H1 (cell line): ENCODE measurements around the gene GARIN3. TPM values are rescaled to one million over a fixed set of nuclear protein-coding genes. Genes with fewer than 3 reads are reported as not detected.

Experiments used
- CTCF ChIA-PET: fragments of 300-600 bp; sonication (Branson Sonifier 250); formaldehyde crosslinking; loops from one replicate; lab custom pipeline; 2021; ENCODE audit not compliant: partially characterized antibody; lab: Charles Lee
- POLR2A ChIA-PET: fragments of 300-600 bp; sonication (Branson Sonifier 250); formaldehyde crosslinking; loops from one replicate; lab custom pipeline; 2021; ENCODE audit warnings: inconsistent platforms; ENCODE audit not compliant: partially characterized antibody; lab: Charles Lee
- DNase-seq, 2 experiments: peaks; one replicate each; pipeline versions ENCODE4 v3.0.0 to v3.0.0-alpha.2; 2010 to 2022; ENCODE audit warnings: low spot score in 2 of 2, low read depth in 1 of 2, mixed read lengths in 1 of 2
- FAIRE-seq: peaks from 2 replicates; lab custom pipeline; 2011; peaks lifted over from hg19 to GRCh38; lab: Jason Lieb, UNC
- H2AFZ ChIP-seq: 2 replicates; pipeline ENCODE4 v1.8.1; 2012; ENCODE audit warnings: low read length, inconsistent platforms
- H2AK5ac ChIP-seq: 2 replicates; pipeline ENCODE4 v1.6.1; 2013; ENCODE audit warnings: low read depth, low read length
- H2BK120ac ChIP-seq: replicated peaks from 2 replicates; pipeline ENCODE3; 2013; ENCODE audit warnings: low read depth, low read length, inconsistent platforms
- H2BK12ac ChIP-seq: 2 replicates; pipeline ENCODE4 v1.6.1; 2013; ENCODE audit warnings: low read depth, low read length
- H2BK15ac ChIP-seq: 2 replicates; pipeline ENCODE4 v1.6.1; 2013; ENCODE audit warnings: low read length
- H2BK20ac ChIP-seq: 2 replicates; pipeline ENCODE4 v1.6.1; 2013; ENCODE audit warnings: low read length
- H2BK5ac ChIP-seq: 2 replicates; pipeline ENCODE4 v1.6.1; 2013; ENCODE audit warnings: low read depth, low read length
- H3K14ac ChIP-seq: 2 replicates; pipeline ENCODE4 v1.6.1; 2013; ENCODE audit warnings: inconsistent platforms; ENCODE audit not compliant: insufficient read length
- H3K18ac ChIP-seq: 2 replicates; pipeline ENCODE4 v1.6.1; 2013; ENCODE audit warnings: low read length; ENCODE audit errors: extremely low read depth
- H3K23ac ChIP-seq: 2 replicates; pipeline ENCODE4 v1.6.1; 2013; ENCODE audit warnings: inconsistent platforms; ENCODE audit not compliant: insufficient read length
- H3K23me2 ChIP-seq: 2 replicates; pipeline ENCODE4 v1.6.1; 2013; ENCODE audit warnings: low read depth, low read length
- H3K27ac ChIP-seq: 2 replicates; pipeline ENCODE4 v1.6.1; 2011; ENCODE audit warnings: low read depth, low read length, inconsistent platforms
- H3K27me3 ChIP-seq, 4 experiments: replicated peaks in 1 of 4; 1 replicate in 1 of 4; 2 replicates in 3 of 4; pipeline versions ENCODE4 v1.6.1 to v1.8.1; 2011 to 2013; ENCODE audit warnings: low read length in 3 of 4, mild to moderate bottlenecking in 3 of 4, inconsistent platforms in 2 of 4, mixed read lengths in 2 of 4, moderate library complexity in 1 of 4; ENCODE audit not compliant: control insufficient read depth in 3 of 4, insufficient read depth in 3 of 4; ENCODE audit errors: extremely low read depth in 1 of 4
- H3K36me3 ChIP-seq, 4 experiments: 2 replicates each; pipeline versions ENCODE4 v1.6.1 to v1.8.1; 2011 to 2013; ENCODE audit warnings: mild to moderate bottlenecking in 4 of 4, low read length in 3 of 4, moderate library complexity in 2 of 4, control low read depth in 1 of 4, inconsistent platforms in 1 of 4; ENCODE audit not compliant: insufficient read depth in 4 of 4, control insufficient read depth in 2 of 4
- H3K4ac ChIP-seq: replicated peaks from 2 replicates; pipeline ENCODE3; 2013; ENCODE audit warnings: low read length, low read depth, mixed read lengths, inconsistent platforms; ENCODE audit not compliant: insufficient read length
- H3K4me1 ChIP-seq, 4 experiments: replicated peaks in 1 of 4; 1 replicate in 1 of 4; 2 replicates in 3 of 4; pipeline versions ENCODE4 v1.6.1 to v1.8.1; 2011 to 2013; ENCODE audit warnings: low read length in 3 of 4, inconsistent platforms in 2 of 4, mixed read lengths in 1 of 4; ENCODE audit not compliant: insufficient read depth in 4 of 4, control insufficient read depth in 3 of 4
- H3K4me2 ChIP-seq, 2 experiments: 2 replicates each; pipeline versions ENCODE4 v1.6.1 to v1.8.1; 2011 to 2013; ENCODE audit warnings: low read depth in 2 of 2, low read length in 2 of 2, control low read depth in 1 of 2, inconsistent platforms in 1 of 2, mild to moderate bottlenecking in 1 of 2; ENCODE audit not compliant: insufficient read depth in 1 of 2
- H3K4me3 ChIP-seq, 4 experiments: fragments of 200-600, 300-600 bp in 1 of 4; sonication (generic), shearing (Covaris generic), sonication (Bioruptor Twin) in 1 of 4; 2 replicates each; pipeline versions ENCODE4 v1.5.1 to v1.8.1; 2011 to 2016; ENCODE audit warnings: low read length in 4 of 4, low read depth in 3 of 4, control low read depth in 2 of 4, inconsistent platforms in 2 of 4, mild to moderate bottlenecking in 2 of 4, mixed read lengths in 1 of 4, moderate library complexity in 1 of 4; ENCODE audit not compliant: insufficient read depth in 2 of 4; ENCODE audit errors: extremely low read depth in 1 of 4
- H3K56ac ChIP-seq: replicated peaks from 2 replicates; pipeline ENCODE3; 2013; ENCODE audit warnings: low read depth, mild to moderate bottlenecking, mixed read lengths, low read length, inconsistent platforms; ENCODE audit not compliant: insufficient read length
- H3K79me1 ChIP-seq: 2 replicates; pipeline ENCODE4 v1.6.1; 2013; ENCODE audit warnings: low read depth, low read length, control low read depth
- H3K79me2 ChIP-seq, 2 experiments: 2 replicates each; pipeline versions ENCODE4 v1.6.1 to v1.8.1; 2012 to 2013; ENCODE audit warnings: low read length in 2 of 2, mild to moderate bottlenecking in 2 of 2, inconsistent platforms in 1 of 2; ENCODE audit not compliant: insufficient read depth in 2 of 2, control insufficient read depth in 1 of 2
- H3K9ac ChIP-seq, 4 experiments: replicated peaks in 1 of 4; 1 replicate in 1 of 4; 2 replicates in 3 of 4; pipeline versions ENCODE4 v1.6.1 to v1.8.1; 2011 to 2013; ENCODE audit warnings: low read depth in 3 of 4, low read length in 3 of 4, control low read depth in 2 of 4, mild to moderate bottlenecking in 2 of 4, moderate library complexity in 2 of 4, inconsistent platforms in 1 of 4; ENCODE audit errors: extremely low read depth in 1 of 4
- H3K9me3 ChIP-seq, 2 experiments: 2 replicates each; pipeline versions ENCODE4 v1.6.1 to v1.8.1; 2012 to 2013; ENCODE audit warnings: mild to moderate bottlenecking in 2 of 2, moderate library complexity in 2 of 2, control low read depth in 1 of 2, inconsistent platforms in 1 of 2, low read depth in 1 of 2, low read length in 1 of 2, mixed read lengths in 1 of 2; ENCODE audit not compliant: insufficient read depth in 2 of 2
- H4K20me1 ChIP-seq, 2 experiments: replicated peaks in 1 of 2; 2 replicates each; pipeline versions ENCODE3 to v1.8.1; 2011 to 2013; ENCODE audit warnings: inconsistent platforms in 2 of 2, low read length in 2 of 2, mild to moderate bottlenecking in 1 of 2; ENCODE audit not compliant: insufficient read depth in 2 of 2, control insufficient read depth in 1 of 2
- H4K5ac ChIP-seq: 2 replicates; pipeline ENCODE4 v1.6.1; 2013; ENCODE audit warnings: low read length, low read depth, mixed read lengths, inconsistent platforms; ENCODE audit not compliant: insufficient read length
- H4K8ac ChIP-seq: 2 replicates; pipeline ENCODE4 v1.8.0; 2013; ENCODE audit warnings: mild to moderate bottlenecking, moderate library complexity, low read length, inconsistent platforms; ENCODE audit not compliant: insufficient read depth; ENCODE audit errors: extremely low read depth
- H4K91ac ChIP-seq: replicated peaks from 2 replicates; pipeline ENCODE3; 2013; ENCODE audit warnings: low read length, mixed read lengths, inconsistent platforms; ENCODE audit not compliant: insufficient read length
- SIX5 ChIP-seq: IDR thresholded peaks from 2 replicates; pipeline ENCODE4 v1.6.1; 2011; ENCODE audit warnings: mild to moderate bottlenecking, low read depth, low read length
- WGBS, 2 experiments: shearing (Covaris generic) in 1 of 2; methylation state at CpG; one replicate each; pipeline versions ENCODE4 v1.1.6 to v1.1.7; 2013 to 2015; ENCODE audit warnings: low lambda C conversion rate in 2 of 2, mixed read lengths in 2 of 2, inconsistent platforms in 1 of 2, low coverage in 1 of 2, missing lambda C conversion rate in 1 of 2; ENCODE audit not compliant: insufficient replicate concordance in 2 of 2, insufficient coverage in 1 of 2, insufficient read length in 1 of 2; ENCODE audit errors: extremely low coverage in 1 of 2, missing lambda C conversion rate in 1 of 2; 5-methylcytosine and 5-hydroxymethylcytosine counted together
- polyA plus RNA-seq, 7 experiments: library from polyadenylated mRNA; depleted of rRNA in 3 of 7; stranded (reverse) in 5 of 7; unstranded in 2 of 7; fragments of >200 nt in 5 of 7; fragments of 200-250 nt in 2 of 7; gene quantifications; 1 replicate in 5 of 7; 2 replicates in 1 of 7; 4 replicates in 1 of 7; pipeline versions ENCODE4 v1.2.1 to v1.2.3, GENCODE V29; 2011 to 2013; ENCODE audit warnings: missing spikeins in 2 of 7, mixed read lengths in 2 of 7
- total RNA-seq: library from RNA; stranded (reverse); fragmentation: NEBNext Ultra II Directional; extraction: Animal tissue kit (Norgen Biotek cat#: 25700); gene quantifications from 2 replicates; pipeline ENCODE4 v1.2.1, GENCODE V29; 2021

GARIN3 gene
- total and polyA plus RNA-seq, 2 of the 8 experiments (the other 6 are each of a cell fraction or from before 2014, with no cell fraction given), result not detected

GRCh38 chr5:157215514-157216167 is 49.6 kb upstream of the GARIN3 start:
- Histone ChIP-seq H3K4me3 (no peak overlapping the region), H4K8ac (no peak overlapping the region), H2AFZ (no peak overlapping the region), H3K36me3 (no peaks in the 10 kb centered on the region), H3K14ac (no peak overlapping the region), H3K4me2 (no peak overlapping the region), H2BK20ac (no peak overlapping the region), H2AK5ac (no peak overlapping the region), H2BK5ac (no peak overlapping the region), H3K27ac (no peak overlapping the region), H3K4ac (no peak overlapping the region), H2BK15ac (no peak overlapping the region), H3K56ac (no peak overlapping the region), H3K23ac (no peak overlapping the region), H2BK120ac (no peak overlapping the region), H3K79me2 (no peaks in the 10 kb centered on the region), H3K18ac (no peak overlapping the region), H4K20me1 (no peaks in the 10 kb centered on the region), H2BK12ac (no peak overlapping the region), H3K23me2 (no peaks in the 10 kb centered on the region; the same call in 1 of the 2 replicates), H3K9me3 (no peaks in the 10 kb centered on the region; a peak in 1 of 4 replicates), H4K91ac (no peak overlapping the region), H3K79me1 (no peaks in the 10 kb centered on the region; the same call in 1 of the 2 replicates), H3K27me3 (no peaks in the 10 kb centered on the region), H3K9ac (no peak overlapping the region), H4K5ac (no peak overlapping the region), H3K4me1 (no peaks in the 10 kb centered on the region)
- CTCF ChIA-PET, result no interaction called here
- 85% methylated on average over 5 of the region's 5 CpGs; no CpG with 5 or more reads in 1 of the 2 experiments for WGBS, 2 experiments
- POLR2A ChIA-PET, result no interaction called here
- no peak for DNase-seq
- FAIRE-seq, result no peak
- TF ChIP-seq SIX5, result no peak
